Testis (tissue), 2 donors: ENCODE measurements around the gene SYT1.

ENCODE experiments used
- CTCF ChIP-seq, 3 experiments: fragments of 450-650 bp in 2 of 3; fragments of 200-600 bp in 1 of 3; sonication (generic) in 1 of 3; IDR thresholded peaks; one replicate each; pipeline ENCODE4 v1.5.1; 2016 to 2019; ENCODE audit warnings: antibody characterized with exemption in 3 of 3, mild to moderate bottlenecking in 2 of 3, moderate library complexity in 1 of 3
- POLR2A ChIP-seq: fragments of 450-650 bp; IDR thresholded peaks from one replicate; pipeline ENCODE4 v1.6.1; 2017; ENCODE audit warnings: antibody characterized with exemption, mild to moderate bottlenecking, moderate library complexity

GRCh38 chr12:79421236-79421740 lies 556.7 kb downstream of the SYT1 start:
- TF ChIP-seq POLR2A (no peak), CTCF (IDR thresholded peaks at IDR 0.05) (no peak)
